NOMO-1 (cell line): ENCODE measurements around the gene RFPL3.

Source experiments
- DNase-seq, 2 experiments: peaks; one replicate each; lab custom pipeline; 2025; ENCODE audit not compliant: unreplicated experiment in 2 of 2; lab: John Stamatoyannopoulos, UW

The RFPL3 gene

DNA sequence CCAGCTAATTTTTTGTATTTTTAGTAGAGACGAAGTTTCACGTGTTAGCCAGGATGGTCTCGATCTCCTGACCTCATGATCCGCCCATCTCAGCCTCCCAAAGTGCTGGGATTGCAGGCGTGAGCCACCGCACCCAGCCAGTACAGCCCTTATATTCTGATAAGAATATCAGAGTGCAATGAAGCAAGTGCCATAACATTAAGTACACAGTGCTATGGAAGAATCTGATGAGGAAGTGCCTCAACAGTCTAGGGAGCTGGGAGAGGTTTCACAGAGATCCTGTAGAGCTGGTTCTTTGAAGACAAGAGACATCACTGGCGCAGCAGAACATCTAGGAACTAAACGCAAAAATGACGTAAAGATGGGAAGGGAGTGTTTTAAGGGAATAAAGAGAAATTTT is 52.3 kb downstream of the RFPL3 start:
- no peak for DNase-seq

DNA sequence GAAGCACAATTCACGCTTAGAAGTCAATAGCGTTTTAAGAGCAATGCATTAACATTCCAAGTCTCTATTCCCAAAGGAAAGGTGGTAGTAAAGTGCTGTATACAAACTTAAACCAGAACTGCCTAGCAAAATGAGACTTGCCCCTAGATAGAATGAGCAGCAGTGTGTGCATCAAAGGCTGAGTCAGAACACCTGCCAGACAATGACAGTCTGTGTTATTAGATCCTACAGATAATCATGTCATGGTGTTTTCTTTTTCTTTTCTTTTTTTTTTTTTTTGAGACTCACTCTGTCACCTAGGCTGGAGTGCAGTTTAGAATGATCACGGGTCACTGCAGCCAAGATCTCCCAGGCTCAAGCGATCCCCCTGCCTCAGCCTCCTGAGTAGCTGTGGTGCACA is 52.8 kb downstream of the RFPL3 start:
- DNase-seq: no peak
